ENCODE measurements around the gene SIRT3. TPM values are rescaled to one million over a fixed set of nuclear protein-coding genes. Genes with fewer than 3 reads are reported as not detected.

Gene SIRT3
- total RNA-seq, 1 experiment from 2014 or later = 13.8 TPM

- ATAC-seq = no peak
Observed at GRCh38 chr11:253160-253885, 17.2 kb upstream of the SIRT3 start.

GRCh38 chr11:252666-253065, 16.5 kb upstream of the SIRT3 start:
- Histone ChIP-seq H3K27me3 (ENCODE audit: low read length) (no peaks in the 10 kb centered on the region), H3K4me1 (ENCODE audit: insufficient read depth, low read length) (no peaks in the 10 kb centered on the region), H3K9ac (ENCODE audit: low read length) (no peak overlapping the region), H3K27ac (ENCODE audit: low read length) (no peak overlapping the region), H3K9me2 (replicated peaks; ENCODE audit: low read length) (no peaks in the 10 kb centered on the region), H4K20me1 (ENCODE audit: low read length) (no peaks in the 10 kb centered on the region), H3K4me3 (ENCODE audit: low read length) (no peak overlapping the region), H3K36me3 (ENCODE audit: low read depth, low read length) (peaks cover 30% of the 10 kb centered on the region), H3K9me3 (ENCODE audit: low read length) (no peaks in the 10 kb centered on the region), H2AFZ (ENCODE audit: low read length) (no peak overlapping the region), H3K79me2 (ENCODE audit: low read length) (no peaks in the 10 kb centered on the region), H3K4me2 (ENCODE audit: low read length) (no peak overlapping the region), H3F3A (ENCODE audit: low read length, unreplicated experiment) (no peaks in the 10 kb centered on the region)
- ATAC-seq = no peak
- DNase-seq = no peak
- ChIA-PET CTCF (no interaction called here), POLR2A (ENCODE audit: unreplicated experiment) (no interaction called here)
- TF ChIP-seq EZH2 (IDR thresholded peaks at IDR 0.05; ENCODE audit: low read length, unreplicated experiment) = no peak
- no peak for TF ChIP-seq CTCF (conservative IDR thresholded peaks at IDR 0.05; ENCODE audit: low read depth, low read length)
- no peak for TF ChIP-seq EZH2phosphoT487 (IDR thresholded peaks at IDR 0.05; ENCODE audit: borderline replicate concordance, low read length)
- intact Hi-C loops (cut with micrococcal nuclease) = no loop called here
- TSS peak; percentile 61 for BruUV-seq (replicated peaks)

More at GRCh38 chr11:253160-253885, 17.2 kb upstream of the SIRT3 start:
- H3K9ac ChIP-seq (ENCODE audit: low read length) = no peak overlapping the region
- no peaks in the 10 kb centered on the region for H4K20me1 ChIP-seq (ENCODE audit: low read length)
- no peak overlapping the region for H3K27ac ChIP-seq (ENCODE audit: low read length)
- H3K4me1 ChIP-seq (ENCODE audit: insufficient read depth, low read length) = no peaks in the 10 kb centered on the region
- no peaks in the 10 kb centered on the region for H3K9me3 ChIP-seq (ENCODE audit: low read length)
- H3K4me2 ChIP-seq (ENCODE audit: low read length) = no peak overlapping the region
- TF ChIP-seq EZH2 (IDR thresholded peaks at IDR 0.05; ENCODE audit: low read length, unreplicated experiment) = no peak
- TF ChIP-seq EZH2phosphoT487 (IDR thresholded peaks at IDR 0.05; ENCODE audit: borderline replicate concordance, low read length) = no peak
- TF ChIP-seq CTCF (conservative IDR thresholded peaks at IDR 0.05; ENCODE audit: low read depth, low read length) = no peak
- no peak for DNase-seq
- ChIA-PET CTCF (no interaction called here), POLR2A (ENCODE audit: unreplicated experiment) (no interaction called here)
- H3K9me2 ChIP-seq (replicated peaks; ENCODE audit: low read length) = no peaks in the 10 kb centered on the region
- H3K4me3 ChIP-seq (ENCODE audit: low read length) = no peak overlapping the region
- intact Hi-C loops (cut with micrococcal nuclease) = no loop called here
- BruUV-seq (replicated peaks) = no TSS peak
- H3K36me3 ChIP-seq (ENCODE audit: low read depth, low read length) = peaks cover 30% of the 10 kb centered on the region
- H3K79me2 ChIP-seq (ENCODE audit: low read length) = no peaks in the 10 kb centered on the region
- H2AFZ ChIP-seq (ENCODE audit: low read length) = no peak overlapping the region
- no peaks in the 10 kb centered on the region for H3K27me3 ChIP-seq (ENCODE audit: low read length)
- no peaks in the 10 kb centered on the region for H3F3A ChIP-seq (ENCODE audit: low read length, unreplicated experiment)

- H3K9me3 ChIP-seq (ENCODE audit: low read length) = no peaks in the 10 kb centered on the region
- no peaks in the 10 kb centered on the region for H3F3A ChIP-seq (ENCODE audit: low read length, unreplicated experiment)
- peaks cover 39% of the 10 kb centered on the region for H3K36me3 ChIP-seq (ENCODE audit: low read depth, low read length)
- CTCF ChIA-PET = no interaction called here
- H3K27ac ChIP-seq (ENCODE audit: low read length) = no peak overlapping the region
- no peaks in the 10 kb centered on the region for H3K27me3 ChIP-seq (ENCODE audit: low read length)
- ATAC-seq = no peak
- POLR2A ChIA-PET (ENCODE audit: unreplicated experiment) = no interaction called here
- no peaks in the 10 kb centered on the region for H3K79me2 ChIP-seq (ENCODE audit: low read length)
- no peak for TF ChIP-seq EZH2phosphoT487 (IDR thresholded peaks at IDR 0.05; ENCODE audit: borderline replicate concordance, low read length)
- no peak for TF ChIP-seq EZH2 (IDR thresholded peaks at IDR 0.05; ENCODE audit: low read length, unreplicated experiment)
- TF ChIP-seq CTCF (conservative IDR thresholded peaks at IDR 0.05; ENCODE audit: low read depth, low read length) = no peak
- no peaks in the 10 kb centered on the region for H3K9me2 ChIP-seq (replicated peaks; ENCODE audit: low read length)
- H4K20me1 ChIP-seq (ENCODE audit: low read length) = no peaks in the 10 kb centered on the region
- H3K9ac ChIP-seq (ENCODE audit: low read length) = no peak overlapping the region
- H3K4me3 ChIP-seq (ENCODE audit: low read length) = no peak overlapping the region
- DNase-seq = no peak
- intact Hi-C loops (cut with micrococcal nuclease) = no loop called here
- no peak overlapping the region for H3K4me2 ChIP-seq (ENCODE audit: low read length)
- no TSS peak for BruUV-seq (replicated peaks)
- no peaks in the 10 kb centered on the region for H3K4me1 ChIP-seq (ENCODE audit: insufficient read depth, low read length)
- no peak overlapping the region for H2AFZ ChIP-seq (ENCODE audit: low read length)
Observed at GRCh38 chr11:251550-251949, 15.4 kb upstream of the SIRT3 start.

Data from PC-3 (cell line).